Measurements from ENCODE around the gene CCDC57. TPM values are rescaled to one million over a fixed set of nuclear protein-coding genes. Genes with fewer than 3 reads are reported as not detected.

The CCDC57 gene
- total RNA-seq, 1 experiment from 2014 or later = 36.6 TPM

- Histone ChIP-seq H3K4me3 (ENCODE audit: low read length) (peak overlapping the region; percentile 91), H3K9me2 (replicated peaks; ENCODE audit: low read length) (no peaks in the 10 kb centered on the region), H3K36me3 (ENCODE audit: low read depth, low read length) (peaks cover 34% of the 10 kb centered on the region), H3K9ac (ENCODE audit: low read length) (peak overlapping the region; percentile 99), H3K27me3 (ENCODE audit: low read length) (no peaks in the 10 kb centered on the region), H3K27ac (ENCODE audit: low read length) (peak overlapping the region; percentile 54; the same call in 1 of the 2 replicates), H3F3A (ENCODE audit: low read length, unreplicated experiment) (no peaks in the 10 kb centered on the region), H2AFZ (ENCODE audit: low read length) (no peak overlapping the region), H3K4me2 (ENCODE audit: low read length) (peak overlapping the region; percentile 97), H3K79me2 (ENCODE audit: low read length) (peaks cover 47% of the 10 kb centered on the region), H3K4me1 (ENCODE audit: insufficient read depth, low read length) (peaks cover 30% of the 10 kb centered on the region), H3K9me3 (ENCODE audit: low read length) (no peaks in the 10 kb centered on the region), H4K20me1 (ENCODE audit: low read length) (peaks cover 29% of the 10 kb centered on the region)
- ChIA-PET POLR2A (ENCODE audit: unreplicated experiment) (no interaction called here), CTCF (no interaction called here)
- intact Hi-C loops (cut with micrococcal nuclease) = loop anchor here (5.0 kb wide), 1 partner anchor 59 kb away; the partner anchor contains the start of gene DCXR
- DNase-seq (no peak), ATAC-seq (no peak)
- TF ChIP-seq CTCF (conservative IDR thresholded peaks at IDR 0.05; ENCODE audit: low read depth, low read length) = no peak
- no peak for TF ChIP-seq EZH2phosphoT487 (IDR thresholded peaks at IDR 0.05; ENCODE audit: borderline replicate concordance, low read length)
- TF ChIP-seq EZH2 (IDR thresholded peaks at IDR 0.05; ENCODE audit: low read length, unreplicated experiment) = no peak
- BruUV-seq (replicated peaks) = TSS peak; percentile 42
These were observed 115.9 kb downstream of the CCDC57 start for GRCh38 chr17:82096709-82097183.

- intact Hi-C loops (cut with micrococcal nuclease) = loop anchor here (5.0 kb wide), 1 partner anchor 59 kb away; the partner anchor contains the start of gene DCXR
- Histone ChIP-seq H4K20me1 (ENCODE audit: low read length) (peaks cover 29% of the 10 kb centered on the region), H3K27ac (ENCODE audit: low read length) (no peak overlapping the region), H3K9me2 (replicated peaks; ENCODE audit: low read length) (no peaks in the 10 kb centered on the region), H3K27me3 (ENCODE audit: low read length) (no peaks in the 10 kb centered on the region), H3K4me3 (ENCODE audit: low read length) (peak overlapping the region; percentile 91), H3K36me3 (ENCODE audit: low read depth, low read length) (peaks cover 41% of the 10 kb centered on the region), H3K9ac (ENCODE audit: low read length) (peak overlapping the region; percentile 99), H2AFZ (ENCODE audit: low read length) (no peak overlapping the region), H3K79me2 (ENCODE audit: low read length) (peaks cover 47% of the 10 kb centered on the region), H3F3A (ENCODE audit: low read length, unreplicated experiment) (no peaks in the 10 kb centered on the region), H3K4me2 (ENCODE audit: low read length) (peak overlapping the region; percentile 97), H3K9me3 (ENCODE audit: low read length) (no peaks in the 10 kb centered on the region), H3K4me1 (ENCODE audit: insufficient read depth, low read length) (peaks cover 30% of the 10 kb centered on the region)
- no peak for ATAC-seq
- TF ChIP-seq EZH2 (IDR thresholded peaks at IDR 0.05; ENCODE audit: low read length, unreplicated experiment) (no peak), CTCF (conservative IDR thresholded peaks at IDR 0.05; ENCODE audit: low read depth, low read length) (no peak), EZH2phosphoT487 (IDR thresholded peaks at IDR 0.05; ENCODE audit: borderline replicate concordance, low read length) (no peak)
- POLR2A ChIA-PET (ENCODE audit: unreplicated experiment) = no interaction called here
- DNase-seq = peak; percentile 51
- CTCF ChIA-PET = no interaction called here
- BruUV-seq (replicated peaks) = no TSS peak
These were observed 116.6 kb downstream of the CCDC57 start for GRCh38 chr17:82095777-82096708.
